ENCODE data around the gene EIF3M.
"Not testable (repeated sequence)": the region's sequence is repeated elsewhere in the genome, so short reads cannot be mapped to it uniquely, and the experiment has no call there.

The EIF3M gene

DNA sequence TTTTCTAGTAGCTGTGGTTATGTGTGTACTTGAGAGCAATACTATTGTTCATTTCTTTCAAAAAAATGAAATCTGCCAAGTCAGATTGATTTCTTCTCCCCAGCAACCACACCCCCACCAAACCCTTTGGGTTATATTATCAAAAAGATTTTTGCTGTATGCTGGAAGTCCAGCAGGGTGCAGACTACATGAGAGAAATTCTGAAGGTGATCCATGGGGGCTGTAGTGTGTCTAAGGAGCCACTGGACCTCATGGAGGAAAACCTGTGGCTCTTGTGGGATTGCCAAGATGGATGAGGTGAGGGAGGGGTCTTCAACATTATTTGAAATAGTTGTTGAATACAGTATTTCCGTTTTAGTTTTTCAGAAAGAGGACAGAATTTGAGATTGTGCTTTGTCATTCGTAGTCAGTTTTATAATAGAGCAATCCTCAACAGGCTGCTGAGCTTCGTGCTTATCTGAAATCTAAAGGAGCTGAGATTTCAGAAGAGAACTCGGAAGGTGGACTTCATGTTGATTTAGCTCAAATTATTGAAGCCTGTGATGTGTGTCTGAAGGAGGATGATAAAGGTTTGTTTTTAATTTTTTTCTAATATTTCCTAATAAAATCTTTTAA, 3.1 kb downstream of the EIF3M start:
- in situ Hi-C loops (cut with MboI; ENCODE audit: low pct_unique_long_range_greater_than_20kb, low sequenced_read_pairs), result no loop called here
- DNase-seq, result peak; percentile 45

DNA sequence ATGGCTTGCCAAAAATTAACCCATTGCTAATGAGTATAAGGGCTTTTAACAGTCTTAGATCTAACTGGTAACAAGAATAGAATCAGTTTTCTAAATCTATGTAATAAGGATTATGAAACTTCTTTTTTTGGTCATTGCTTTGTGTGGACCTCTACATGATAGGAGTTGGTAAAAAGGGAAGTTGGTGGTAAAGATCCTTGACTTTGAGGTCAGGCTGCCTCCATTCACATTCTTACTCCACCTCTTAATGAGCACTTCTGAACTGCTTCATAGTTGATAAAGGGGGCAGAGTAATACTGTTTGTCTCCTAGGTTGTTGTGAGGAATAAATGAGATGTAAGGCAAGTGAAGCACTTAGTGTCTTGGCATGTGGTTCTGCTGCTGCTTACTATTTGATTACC, 10.6 kb downstream of the EIF3M start:
- in situ Hi-C loops (cut with MboI; ENCODE audit: low pct_unique_long_range_greater_than_20kb, low sequenced_read_pairs), result no loop called here
- DNase-seq, result peak; percentile 90

DNA sequence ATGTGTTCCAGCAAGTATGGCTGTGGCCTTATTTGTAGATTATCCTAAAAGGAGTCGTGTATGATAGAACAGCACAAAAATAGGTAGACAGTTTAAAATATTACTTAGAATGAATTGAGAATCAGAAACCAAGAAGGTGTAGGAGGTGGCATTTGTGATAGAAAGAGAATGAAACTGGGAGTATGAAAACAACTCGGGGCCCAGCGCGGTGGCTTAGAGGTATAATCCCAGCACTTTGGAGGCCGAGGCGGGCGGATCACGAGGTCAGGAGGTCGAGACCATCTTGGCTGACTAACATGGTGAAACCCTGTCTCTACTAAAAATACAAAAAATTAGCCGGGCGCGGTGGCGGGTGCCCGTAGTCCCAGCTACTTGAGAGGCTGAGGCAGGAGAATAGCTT, 12.5 kb downstream of the EIF3M start:
- DNase-seq; in situ Hi-C loops (cut with MboI; ENCODE audit: low pct_unique_long_range_greater_than_20kb, low sequenced_read_pairs): not testable (repeated sequence)

DNA sequence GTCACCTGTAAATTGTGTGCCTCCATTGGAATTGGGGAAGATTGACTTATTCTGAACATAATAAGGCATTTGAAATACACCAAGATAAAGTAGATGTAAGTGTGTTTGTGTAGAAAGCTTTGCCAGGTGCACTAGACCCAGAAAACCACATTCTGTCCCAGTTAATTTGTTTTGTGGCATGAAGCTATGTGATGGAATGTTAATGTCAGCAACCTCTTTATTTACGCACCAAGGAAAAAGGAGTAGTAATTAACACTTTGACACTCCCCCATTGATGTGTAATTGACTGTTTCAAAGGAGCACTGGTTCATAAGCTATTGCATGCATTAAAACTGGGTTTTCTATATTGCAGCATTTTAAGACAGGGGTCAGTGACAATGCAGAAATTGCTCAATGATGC, 14.3 kb downstream of the EIF3M start:
- in situ Hi-C loops (cut with MboI; ENCODE audit: low pct_unique_long_range_greater_than_20kb, low sequenced_read_pairs), result no loop called here

DNA sequence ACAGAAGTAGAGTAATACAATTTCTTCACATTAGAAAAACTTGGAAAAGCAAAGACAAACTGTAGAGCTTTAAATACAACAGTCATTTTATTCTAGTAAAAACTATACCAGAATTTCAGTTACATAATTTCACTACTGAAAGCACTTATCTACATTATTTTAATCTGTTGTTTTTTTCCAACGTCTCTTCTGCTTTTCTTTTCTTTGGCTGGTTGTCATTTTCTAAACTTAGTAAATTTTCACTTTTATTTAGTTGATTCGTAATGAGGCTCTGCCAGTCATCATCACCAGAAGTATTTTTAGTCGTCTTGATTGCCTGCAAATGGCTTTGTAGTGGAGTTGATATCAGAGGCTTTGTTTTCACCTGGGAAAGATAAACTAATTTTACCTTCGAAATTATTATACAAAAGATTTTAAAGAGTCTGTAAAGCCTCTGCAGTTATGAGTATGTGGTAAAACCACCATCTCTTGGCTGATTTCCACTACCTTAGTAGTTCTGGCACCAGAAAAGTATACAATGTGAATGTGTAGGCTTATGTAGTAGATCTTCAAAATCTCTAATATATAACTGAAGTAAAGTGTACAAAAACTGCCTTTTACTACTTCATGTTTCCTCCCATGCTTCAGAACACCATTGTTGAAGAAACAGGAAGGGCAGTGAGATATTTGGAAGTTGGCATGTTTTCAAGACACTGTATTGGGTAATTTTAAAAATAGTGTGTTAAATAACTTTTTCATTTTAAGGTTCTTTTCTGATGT, 19.2 kb downstream of the EIF3M start:
- in situ Hi-C loops (cut with MboI; ENCODE audit: low pct_unique_long_range_greater_than_20kb, low sequenced_read_pairs), result no loop called here
- DNase-seq, result no peak

More for the DNA sequence above, 14.3 kb downstream of the EIF3M start:
- no peak for DNase-seq

DNA sequence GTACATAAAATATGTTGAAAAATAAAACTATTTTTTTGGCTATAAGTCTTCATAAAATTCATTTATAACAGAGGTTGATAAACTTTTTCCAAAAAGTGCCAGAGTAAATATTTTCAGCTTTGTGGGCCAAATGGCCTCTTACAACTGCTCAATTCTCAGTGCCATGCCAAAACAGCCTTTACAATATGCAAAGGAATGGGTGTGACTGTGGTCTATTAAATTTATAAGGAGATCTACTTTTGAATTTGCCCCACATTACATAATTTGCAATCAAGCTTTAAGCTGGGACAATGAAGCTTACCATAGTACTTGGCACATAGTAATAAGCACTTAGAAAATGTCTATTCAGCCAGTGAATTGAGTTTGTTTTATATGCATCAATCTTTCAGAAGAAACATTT, 22.6 kb downstream of the EIF3M start:
- in situ Hi-C loops (cut with MboI; ENCODE audit: low pct_unique_long_range_greater_than_20kb, low sequenced_read_pairs), result no loop called here
- DNase-seq, result no peak

DNA sequence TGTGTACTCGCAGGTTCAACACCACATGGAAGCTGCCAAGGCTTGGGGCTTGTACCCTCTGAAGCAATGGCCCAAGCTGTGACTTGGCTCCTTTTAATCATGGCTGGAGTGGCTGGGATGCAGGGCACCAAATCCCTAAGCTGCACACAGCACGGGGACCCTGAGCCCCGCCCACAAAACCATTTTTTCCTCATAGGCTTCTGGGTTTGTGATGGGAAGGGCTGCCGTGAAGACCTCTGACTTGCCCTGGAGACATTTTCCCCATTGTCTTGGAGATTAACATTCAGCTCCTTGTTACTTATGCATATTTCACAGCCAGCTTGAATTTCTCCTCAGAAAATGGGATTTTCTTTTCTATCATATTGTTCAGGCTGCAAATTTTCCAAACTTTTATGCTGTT, 25.2 kb downstream of the EIF3M start:
- in situ Hi-C loops (cut with MboI; ENCODE audit: low pct_unique_long_range_greater_than_20kb, low sequenced_read_pairs); DNase-seq: not testable (repeated sequence)

DNA sequence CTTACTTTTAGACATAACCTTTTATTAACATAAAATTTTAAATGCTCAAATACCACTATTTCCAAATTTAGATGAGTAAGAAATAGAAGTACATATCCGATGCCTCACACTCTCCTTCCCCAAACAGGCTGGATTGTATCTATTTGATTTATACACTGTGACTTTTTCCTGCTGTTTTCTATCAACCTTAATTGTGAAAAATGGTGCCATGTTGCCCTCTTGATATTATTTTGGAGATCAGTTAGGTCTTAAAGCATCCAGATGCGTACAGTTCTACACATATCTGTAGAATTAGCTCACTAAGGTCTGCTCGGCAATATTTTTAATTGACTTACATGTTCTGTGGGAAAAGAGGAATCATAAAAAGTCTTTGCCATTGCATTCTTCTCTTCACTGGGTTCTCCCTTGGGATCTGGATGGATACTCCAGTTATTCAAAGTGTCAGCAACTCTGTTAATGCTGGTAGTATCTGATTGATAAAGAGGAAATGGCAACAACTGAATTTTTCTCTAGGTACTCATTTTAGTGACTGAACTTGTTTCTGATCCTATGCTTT, 27.2 kb downstream of the EIF3M start:
- in situ Hi-C loops (cut with MboI; ENCODE audit: low pct_unique_long_range_greater_than_20kb, low sequenced_read_pairs), result no loop called here

DNA sequence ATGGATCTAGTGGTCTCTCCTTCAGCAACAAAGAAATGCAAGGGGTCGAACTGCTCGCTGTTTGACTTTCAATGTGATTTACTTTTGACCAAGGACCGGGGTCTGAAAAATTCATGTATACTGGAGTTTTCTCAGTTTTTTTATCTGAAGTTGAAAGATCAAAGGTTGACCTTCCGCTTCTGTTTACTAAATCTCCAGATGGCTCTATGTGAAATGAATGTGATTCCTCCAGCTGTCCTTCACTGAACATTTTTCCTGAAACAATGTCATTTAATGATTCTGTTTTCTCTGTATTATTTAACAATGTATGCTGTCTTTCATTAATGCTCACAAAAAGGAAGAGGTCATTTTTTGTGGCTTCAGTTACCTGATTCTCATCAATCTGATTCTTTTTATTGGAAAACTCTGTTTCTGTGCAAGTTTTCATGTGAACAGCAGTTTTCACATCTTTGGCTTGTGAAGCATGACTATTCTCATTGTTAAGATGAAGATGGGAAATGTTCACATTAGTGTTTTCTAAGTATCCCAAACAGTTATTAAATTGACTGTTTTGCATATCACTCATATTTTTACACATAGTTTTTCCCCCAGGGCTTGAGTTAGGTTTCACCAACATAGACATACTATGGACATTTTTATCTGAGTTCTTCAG, 30.0 kb downstream of the EIF3M start:
- DNase-seq, result no peak
- in situ Hi-C loops (cut with MboI; ENCODE audit: low pct_unique_long_range_greater_than_20kb, low sequenced_read_pairs), result no loop called here

More for the DNA sequence above, 27.2 kb downstream of the EIF3M start:
- no peak for DNase-seq

DNA sequence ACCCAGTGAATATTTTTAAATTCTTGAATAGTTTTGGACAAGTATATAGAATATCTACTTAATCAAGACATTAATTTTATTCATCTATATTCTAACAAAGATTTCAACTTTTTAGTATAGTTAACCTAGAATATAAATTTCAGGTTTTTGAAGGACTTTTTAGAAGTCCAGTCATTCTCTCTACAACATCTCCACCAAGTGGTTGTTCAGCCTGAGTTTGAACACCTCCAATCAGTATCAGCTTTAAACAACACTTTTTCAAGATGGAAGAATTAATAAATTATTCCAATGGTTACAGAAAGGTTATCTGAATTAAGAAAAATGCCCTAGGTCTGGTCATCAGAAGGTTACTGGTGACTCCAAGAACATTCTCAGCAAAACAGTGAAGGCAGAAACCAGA, 31.8 kb downstream of the EIF3M start:
- in situ Hi-C loops (cut with MboI; ENCODE audit: low pct_unique_long_range_greater_than_20kb, low sequenced_read_pairs), result no loop called here
- DNase-seq, result peak; percentile 43

DNA sequence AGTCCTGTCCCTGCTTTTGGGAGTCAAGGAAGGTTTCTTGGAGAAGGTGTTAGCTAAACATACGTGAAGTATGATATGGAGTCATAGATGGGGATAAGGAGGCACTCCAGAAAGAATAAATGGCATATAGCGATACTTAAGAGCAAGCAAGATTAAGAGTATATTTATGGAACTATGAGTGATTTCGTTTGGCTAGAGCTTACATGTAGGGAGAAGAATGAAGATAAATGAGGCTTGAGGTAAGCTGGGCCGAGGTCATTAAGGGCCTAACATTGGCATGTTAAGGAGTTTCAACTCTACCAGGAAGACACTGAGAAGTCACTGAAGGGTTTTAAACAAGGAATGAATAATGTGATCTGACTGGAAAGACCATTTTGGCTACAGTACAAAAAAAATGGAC, 33.3 kb downstream of the EIF3M start:
- in situ Hi-C loops (cut with MboI; ENCODE audit: low pct_unique_long_range_greater_than_20kb, low sequenced_read_pairs), result no loop called here
- no peak for DNase-seq

DNA sequence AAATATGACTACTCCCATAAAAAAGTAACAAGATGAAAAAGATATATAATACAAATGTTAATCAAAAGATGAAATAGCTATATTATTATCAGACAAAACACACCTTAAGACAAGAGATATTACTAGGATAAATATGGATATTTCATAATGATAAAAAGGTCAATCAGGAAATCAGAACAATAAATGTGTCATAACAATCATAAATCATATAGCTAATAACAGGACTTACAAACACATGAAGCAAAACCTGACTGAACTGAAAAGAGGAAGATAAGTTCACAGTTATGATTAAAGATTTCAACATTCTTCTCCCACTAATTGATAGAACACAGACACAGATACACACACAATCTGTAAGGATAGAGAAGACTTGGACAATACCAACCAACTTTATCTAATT, 47.2 kb downstream of the EIF3M start:
- peak; percentile 9 for DNase-seq
- in situ Hi-C loops (cut with MboI; ENCODE audit: low pct_unique_long_range_greater_than_20kb, low sequenced_read_pairs), result no loop called here

DNA sequence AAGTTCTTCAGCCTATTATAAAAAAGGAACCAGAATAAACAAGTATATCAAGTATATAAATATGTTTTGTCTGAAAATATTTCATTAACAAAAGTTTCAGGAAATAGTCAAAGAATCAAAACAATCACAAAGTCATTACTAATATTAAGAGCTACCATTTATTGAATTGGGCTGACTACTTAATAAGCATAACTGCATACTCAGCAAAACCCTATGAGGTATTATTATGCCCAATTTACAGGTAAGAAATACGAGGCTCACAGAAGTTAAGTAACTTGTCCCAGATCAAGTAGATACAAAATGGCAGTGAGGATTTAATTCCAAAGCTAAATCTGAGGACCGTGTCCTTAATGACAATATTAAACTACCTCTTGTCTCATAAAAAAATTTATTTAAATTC, 52.2 kb downstream of the EIF3M start:
- no peak for DNase-seq
- in situ Hi-C loops (cut with MboI; ENCODE audit: low pct_unique_long_range_greater_than_20kb, low sequenced_read_pairs), result no loop called here

DNA sequence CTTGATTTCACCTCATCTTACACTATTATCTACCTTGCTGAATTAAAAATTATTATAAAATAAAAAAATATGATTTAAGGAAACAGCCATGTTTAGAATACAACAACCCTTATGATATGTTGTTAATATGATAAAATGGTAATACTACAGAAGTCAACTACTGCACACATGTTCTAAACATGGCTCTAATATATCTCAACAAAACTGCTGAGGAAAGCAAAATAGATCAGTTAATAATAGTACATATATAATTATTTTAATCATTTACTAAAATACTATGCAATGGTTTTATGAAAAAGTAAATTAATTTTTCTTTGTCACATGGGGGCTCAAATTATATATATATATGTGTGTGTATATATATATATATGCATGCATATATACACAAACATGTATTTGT, 57.7 kb downstream of the EIF3M start:
- in situ Hi-C loops (cut with MboI; ENCODE audit: low pct_unique_long_range_greater_than_20kb, low sequenced_read_pairs), result no loop called here

DNA sequence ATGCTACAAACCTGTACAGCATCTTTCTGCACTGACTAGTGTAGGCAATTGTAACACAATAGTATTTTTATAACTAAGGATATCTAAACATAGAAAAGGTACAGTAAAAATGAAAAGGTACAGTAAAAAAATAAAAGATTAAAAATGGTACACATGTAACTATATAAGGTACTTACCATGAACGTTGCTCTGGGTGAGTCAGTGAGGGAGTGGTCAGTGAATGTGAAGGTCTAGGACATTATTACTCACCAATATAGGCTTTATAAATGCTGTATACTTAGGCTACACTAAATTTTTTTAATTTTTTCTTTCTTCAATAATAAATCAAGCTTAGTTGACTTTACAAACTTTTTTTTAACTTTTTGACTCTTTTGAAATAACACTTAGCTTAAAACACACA, 59.9 kb downstream of the EIF3M start:
- no peak for DNase-seq
- in situ Hi-C loops (cut with MboI; ENCODE audit: low pct_unique_long_range_greater_than_20kb, low sequenced_read_pairs), result no loop called here

More for the DNA sequence above, 57.7 kb downstream of the EIF3M start:
- DNase-seq, result no peak
